HG02840 (cell line): ENCODE data around the gene GRM5.

ENCODE experiments used
- ATAC-seq: cut with Tn5 transposase; IDR thresholded peaks from one replicate; pipeline ENCODE4 v1.9.1; 2021; ENCODE audit warnings: mild to moderate bottlenecking, moderate library complexity, moderate number of reproducible peaks; ENCODE audit not compliant: unreplicated experiment, low FRiP score

Gene GRM5

DNA sequence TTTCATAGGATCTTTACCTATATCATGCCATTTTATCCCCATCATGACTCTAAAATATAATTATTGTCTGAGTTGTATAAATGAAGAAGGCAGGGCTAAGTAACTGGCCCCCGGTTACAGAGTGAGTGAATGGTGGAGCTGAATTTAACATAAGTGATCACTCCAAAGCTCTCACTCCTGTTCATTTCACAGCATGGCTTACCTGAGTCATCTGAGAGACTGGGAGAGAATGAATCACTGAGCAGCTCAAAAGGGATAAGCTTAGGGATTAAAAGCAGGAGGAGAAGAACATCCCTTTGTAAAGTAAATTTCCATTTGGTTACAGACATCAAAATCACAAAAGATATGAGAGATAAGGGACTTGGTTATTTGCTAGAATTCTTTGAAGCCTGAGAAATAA lies 434.3 kb downstream of the GRM5 start:
- no peak for ATAC-seq

DNA sequence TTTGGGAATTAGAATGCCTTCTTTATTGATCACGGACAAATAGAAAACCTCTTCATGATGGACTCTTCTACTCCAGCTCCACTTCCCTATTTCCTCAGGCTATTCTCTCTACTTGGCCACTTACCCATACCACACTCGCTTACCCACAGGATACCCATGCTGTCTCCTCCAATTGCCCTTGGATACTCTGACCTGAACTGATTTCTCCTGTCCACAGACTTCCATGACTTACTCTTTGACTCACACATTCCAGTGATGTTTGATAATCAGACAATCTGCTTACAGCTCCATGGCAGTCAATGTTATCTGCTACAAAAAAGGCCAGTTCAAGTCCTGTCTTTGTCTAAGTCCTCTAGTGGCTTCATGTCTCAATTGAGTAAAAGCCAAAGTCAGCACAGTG lies 436.3 kb downstream of the GRM5 start:
- no peak for ATAC-seq

DNA sequence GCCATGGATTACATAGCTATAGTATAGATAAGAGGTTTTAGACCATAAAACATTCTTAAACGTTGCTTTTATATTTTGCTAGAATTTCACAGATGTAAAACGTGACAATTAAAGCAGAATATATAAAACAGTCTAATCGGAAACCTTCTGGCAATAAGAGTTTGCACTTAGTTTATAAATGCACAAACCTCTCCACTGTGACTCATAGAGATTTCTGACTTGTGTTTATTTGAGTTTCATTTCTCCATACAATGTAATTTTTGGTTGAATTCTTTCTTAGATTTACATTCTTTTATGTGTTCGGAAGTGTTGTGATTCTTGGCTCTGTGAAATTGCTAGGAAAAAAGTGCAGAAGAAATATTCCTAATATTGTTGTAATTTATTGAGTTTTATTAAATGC lies 439.6 kb downstream of the GRM5 start:
- ATAC-seq = no peak

DNA sequence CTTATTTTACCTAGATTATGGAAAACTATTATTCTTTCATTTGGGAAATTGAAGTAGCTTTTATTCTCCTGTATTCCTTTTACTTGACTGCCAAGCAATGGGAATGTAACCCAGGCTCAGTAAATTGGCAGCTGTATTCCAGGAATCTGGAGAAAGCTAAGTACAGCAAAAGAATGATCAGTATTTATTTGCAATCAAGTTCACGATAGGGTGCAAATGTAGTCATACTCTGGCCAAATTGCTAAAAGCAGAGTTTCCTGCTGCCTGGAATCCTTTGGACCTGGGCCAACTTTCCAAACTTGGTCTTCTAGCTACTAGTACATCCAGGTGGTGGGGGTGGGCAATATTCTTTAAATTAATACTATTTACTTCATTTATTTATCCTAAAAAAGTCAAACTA lies 442.3 kb downstream of the GRM5 start:
- ATAC-seq = no peak

DNA sequence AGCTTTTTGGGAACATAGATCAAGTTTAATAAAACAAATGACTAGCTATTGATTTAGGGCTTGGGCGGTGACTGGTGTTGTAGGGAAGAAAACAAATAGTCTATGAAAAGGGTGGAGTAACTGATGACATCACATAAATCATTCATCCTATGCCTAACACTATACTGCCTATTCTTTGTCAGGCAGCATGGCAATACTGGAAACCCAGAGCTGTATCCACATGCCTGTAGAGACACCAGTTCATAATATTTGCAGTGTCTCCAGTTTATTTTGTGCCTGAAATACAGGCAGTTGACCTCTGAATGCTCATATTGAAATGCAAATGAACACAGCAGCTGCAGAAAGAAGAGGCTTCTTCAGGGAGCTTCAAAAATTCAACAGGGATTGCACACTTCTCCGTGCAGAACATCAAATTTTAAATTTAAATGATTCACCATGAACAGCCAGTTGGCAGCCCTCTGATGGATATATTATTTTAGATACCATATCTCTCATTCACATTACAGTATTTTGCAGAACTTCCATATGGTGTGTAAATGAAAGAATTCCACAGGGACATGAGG lies 445.1 kb downstream of the GRM5 start:
- ATAC-seq = no peak

DNA sequence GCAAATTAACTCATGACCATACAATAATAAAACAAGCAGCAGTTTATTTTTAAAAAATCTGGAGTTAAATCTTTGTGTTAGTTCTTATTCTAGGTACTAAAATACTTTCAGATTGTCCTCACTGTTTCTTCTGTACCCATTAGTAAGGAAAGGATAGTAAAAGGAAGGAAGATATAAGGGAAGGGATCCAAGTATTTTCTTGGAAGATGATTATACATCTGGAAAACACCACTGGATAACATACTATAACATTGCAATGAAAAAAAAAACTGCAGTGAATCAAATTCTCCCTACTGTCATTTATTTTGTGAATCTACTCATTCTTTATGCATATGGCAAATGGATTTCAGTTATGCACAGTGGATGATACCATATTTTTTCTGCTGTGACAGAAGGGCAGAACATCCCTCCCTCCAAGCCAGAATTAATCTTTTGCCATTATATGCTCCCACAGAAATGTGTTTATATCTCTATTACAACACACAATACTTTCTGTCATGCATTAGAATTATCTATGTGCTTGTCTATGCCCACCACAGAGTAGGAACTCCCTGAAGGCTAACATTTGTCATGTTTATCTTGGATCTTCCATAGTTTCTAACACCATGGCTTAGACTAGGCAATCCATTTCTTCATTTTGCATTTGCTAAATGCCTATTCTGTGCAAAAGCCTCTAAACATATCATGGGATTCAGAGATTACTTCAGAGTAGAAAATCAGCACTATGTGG lies 446.0 kb downstream of the GRM5 start:
- no peak for ATAC-seq

DNA sequence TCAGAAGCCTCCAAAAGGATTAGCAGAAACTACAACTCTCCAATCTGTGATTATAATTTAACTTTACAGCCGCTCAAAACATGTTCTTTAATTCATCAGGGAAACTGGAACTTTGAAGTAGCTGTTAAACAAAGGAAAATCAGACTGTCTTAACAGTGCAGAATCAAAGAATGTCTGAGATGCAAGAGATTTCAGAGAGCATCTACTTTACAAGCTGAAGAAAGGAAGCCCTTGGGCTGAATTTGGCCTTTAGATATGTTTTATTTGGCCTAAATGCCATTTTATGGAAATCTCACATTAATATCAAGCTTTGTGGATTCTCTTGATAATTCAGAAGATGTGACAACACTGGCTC lies 446.7 kb downstream of the GRM5 start:
- no peak for ATAC-seq

DNA sequence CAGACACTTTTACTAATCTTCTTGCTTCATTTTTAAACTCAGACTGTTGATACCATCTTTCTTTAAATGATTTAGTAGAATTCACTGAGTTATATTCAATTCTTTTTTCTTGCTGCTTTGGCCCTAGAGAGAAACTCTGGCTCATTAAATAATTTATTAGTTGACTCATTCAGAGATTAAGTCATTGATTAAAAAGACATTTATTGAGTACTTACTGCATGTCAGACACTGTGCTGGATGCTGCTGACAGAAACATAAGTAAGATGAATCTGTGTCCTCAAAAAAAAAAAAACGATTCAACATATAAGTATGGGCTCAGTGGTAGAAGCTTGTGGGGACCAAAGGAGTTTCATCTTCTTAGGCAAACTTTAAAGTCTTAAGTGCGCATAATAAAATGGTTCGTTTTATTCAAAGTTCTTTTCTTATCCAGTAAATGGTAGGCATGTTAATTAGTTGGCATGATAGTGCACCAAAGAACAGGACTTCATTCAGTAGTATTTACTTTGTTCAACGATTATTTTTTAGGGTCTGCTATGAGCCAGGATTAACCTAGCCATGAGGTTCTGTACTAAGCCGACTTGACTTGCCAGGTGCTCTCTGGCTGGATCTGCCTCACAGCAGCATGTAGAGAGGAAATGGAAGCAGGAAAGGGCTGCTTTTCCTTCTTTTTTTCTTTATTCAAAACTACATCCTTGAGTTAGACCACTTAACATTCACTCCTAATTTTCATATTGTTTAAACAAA lies 447.3 kb downstream of the GRM5 start:
- ATAC-seq = no peak

DNA sequence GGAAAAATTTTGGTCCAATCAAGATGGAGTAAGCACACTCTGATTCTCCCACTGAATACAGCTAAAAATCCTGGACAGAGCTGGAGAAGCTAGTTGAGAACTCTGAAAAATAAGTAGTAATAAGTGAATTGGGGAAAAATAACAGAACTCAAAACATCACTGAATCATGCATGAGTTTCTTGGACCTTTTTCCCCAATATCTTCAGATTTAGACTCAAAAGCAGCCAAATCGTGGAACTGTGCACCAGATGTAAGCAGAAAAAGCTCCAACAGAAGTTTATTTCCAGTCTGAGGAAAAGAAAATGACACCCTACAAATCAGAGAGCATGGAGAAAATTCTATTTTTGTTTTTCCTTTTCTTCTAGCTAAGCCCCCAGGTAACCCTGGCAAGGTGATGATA lies 448.6 kb downstream of the GRM5 start:
- no peak for ATAC-seq

DNA sequence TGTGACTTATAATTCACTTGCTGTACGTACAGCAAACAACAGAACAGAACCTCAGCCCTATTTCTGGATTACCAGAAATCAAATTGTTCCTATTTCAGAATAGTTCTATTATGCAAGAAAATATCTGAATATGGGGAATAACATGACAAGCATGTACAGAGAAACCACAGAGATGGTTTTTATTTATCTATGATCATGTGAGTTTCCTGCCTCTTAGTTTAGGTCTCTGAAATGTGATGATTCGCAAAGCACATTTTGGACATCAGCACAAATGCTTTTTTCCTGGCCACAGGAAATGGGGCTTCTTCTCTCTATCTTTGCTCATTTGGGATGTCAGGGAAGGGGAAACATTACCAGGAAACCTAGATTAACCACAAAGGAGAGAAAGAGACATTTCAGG lies 461.5 kb downstream of the GRM5 start:
- ATAC-seq = no peak

DNA sequence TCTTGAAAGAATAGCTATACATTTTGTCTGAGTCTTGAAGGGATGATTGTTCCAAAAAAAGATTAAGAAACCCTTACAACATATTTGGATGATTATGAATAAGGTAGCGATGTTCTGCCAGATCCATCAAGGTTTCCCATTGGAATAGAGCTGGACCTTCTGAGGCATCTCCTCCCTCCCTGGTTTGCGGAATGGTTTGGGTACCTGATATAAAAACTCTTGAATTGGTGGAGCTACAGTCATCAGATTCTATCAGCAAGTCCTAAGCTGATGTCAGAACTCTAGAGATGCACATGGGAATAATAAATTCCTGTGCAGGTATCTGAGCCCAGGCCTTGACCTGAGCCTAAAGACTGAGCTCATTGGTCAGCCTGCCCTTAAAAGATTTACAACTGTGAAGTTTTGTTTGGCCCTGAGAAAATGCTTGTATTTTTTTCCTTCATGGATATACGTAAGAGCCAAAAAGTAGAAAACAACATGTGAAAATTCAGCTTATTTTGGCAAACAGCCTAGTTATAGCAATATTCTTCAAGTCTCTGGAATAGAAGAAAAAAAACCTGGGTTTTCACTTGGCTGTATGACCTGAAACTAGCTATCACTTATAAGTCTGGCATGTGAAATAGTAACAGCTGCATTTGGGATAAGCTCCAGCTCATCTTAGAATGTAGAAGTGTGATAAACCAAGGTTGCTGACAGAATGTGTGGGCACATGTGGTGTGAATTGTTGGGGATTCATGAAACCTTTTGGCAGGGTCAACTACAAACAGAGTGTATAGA lies 462.5 kb downstream of the GRM5 start:
- ATAC-seq = no peak

DNA sequence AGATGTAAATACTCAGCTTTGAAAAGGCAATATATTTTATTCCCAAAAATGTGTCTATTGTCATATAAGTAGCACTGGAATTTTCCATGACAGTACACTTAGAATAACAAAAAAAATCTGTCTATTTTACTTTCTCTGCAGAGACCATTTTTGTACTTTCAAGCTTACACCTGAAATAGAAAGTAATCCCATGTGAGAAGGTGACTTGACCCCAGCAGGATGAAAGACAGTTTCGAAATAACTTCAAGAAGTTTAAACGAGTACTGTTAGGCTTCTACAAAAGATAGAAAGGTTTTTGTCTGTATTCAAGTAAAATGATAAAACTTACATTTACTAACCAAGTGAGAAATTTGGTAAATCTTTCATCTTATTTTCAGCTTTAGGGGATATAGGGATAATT lies 468.4 kb downstream of the GRM5 start:
- ATAC-seq = no peak

DNA sequence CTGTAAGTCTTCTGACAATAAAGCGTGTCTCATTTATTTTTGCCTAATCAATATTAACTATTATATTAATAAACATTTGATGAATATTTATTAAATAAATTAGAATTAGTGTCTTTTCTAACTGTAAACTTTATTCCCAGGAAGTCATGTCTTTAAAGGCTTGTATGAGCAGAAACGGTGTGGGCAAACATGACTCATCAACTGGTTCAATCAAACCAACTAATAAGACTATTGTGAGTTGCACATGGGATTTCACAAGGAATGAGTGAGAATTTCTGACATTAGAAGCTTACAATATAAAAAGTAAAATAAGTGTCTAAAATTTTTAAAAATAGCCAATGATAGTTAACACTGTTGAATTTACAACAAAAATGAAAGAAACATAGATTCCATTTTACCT lies 469.0 kb downstream of the GRM5 start:
- no peak for ATAC-seq

DNA sequence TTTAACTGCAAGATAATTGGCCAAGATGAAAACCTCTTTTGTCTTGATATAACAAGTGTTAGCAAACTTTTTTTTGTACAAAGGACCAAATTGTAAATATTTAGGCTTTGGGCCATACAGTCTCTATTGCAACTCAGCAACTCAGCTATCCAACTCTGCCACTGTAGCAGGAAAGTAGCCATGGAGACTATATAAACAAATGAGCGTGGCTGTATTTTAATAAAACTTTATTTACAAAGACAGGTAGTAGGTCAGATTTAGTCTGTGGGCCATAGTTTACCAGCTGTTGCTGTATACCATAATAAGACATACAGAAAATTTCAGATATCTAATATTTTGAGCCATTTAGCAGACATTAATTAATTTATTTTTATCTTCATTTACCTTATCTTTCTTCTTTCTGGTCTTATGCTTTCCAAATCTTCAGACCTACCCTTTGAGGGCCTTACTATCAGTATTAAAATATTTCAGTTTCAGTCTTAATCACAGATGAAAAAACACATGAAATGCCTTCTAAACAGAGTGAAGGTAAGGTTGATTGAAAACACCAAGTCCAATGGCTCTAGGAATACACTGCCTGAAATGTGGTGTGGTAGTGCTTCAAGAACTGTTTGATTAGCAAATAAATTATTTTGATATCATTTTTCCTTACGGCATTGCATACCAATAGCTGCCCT lies 471.4 kb downstream of the GRM5 start:
- ATAC-seq = no peak

DNA sequence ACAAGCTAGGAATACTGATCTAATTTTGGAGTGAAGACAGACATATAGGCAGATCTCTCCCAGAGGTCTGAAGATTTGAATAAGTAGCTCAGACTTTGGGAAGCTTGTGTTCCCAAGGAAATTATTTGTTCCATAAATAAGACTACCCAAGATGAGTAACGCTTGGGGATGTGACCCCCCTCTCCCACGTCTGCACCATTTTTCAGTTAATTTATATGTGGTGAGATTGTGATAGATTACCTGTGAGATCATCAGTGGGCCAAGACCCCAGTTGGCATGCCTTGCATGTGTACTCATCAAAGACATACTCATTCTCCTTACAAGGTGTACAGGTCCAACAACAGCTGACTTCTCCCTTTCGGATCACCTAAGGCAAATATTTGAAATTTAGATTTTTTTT lies 475.4 kb downstream of the GRM5 start:
- ATAC-seq = no peak

DNA sequence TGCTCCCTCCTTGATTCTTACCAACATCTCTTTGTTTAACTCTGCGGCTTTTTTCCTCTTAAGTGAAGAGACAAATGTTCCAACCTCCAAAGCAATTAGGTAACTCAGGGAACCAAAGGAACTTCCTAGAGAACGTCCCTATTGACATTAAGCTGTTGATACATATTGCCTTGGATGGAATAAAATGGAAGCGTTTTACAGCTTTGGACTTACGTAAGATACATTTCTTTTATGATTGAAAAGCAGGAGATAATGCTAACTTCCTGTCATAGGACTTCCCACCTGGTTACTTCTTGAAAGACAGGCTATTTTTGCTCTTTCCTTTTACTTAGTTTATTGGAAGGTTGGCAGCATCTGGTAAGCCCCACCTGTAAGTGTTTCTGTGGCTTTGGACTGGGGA lies 482.5 kb downstream of the GRM5 start:
- no peak for ATAC-seq

DNA sequence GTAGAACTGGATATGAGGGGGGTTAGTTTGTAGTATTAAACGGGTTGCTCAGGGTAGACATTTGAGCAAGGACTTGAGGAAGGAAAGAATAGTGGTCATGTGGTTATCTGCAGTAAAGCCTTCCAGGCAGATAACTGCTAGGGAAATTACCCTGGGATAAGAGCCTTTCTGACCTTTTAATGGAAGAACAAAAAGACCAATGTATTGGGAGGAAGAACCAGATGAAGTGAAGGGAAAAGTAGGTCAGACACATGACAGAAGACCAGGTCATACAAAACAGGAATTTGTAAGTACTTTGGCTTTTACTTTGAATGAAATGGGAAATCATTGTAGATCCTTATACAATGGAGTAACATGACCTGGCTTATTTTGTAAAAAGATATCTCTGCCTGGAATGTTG lies 486.3 kb downstream of the GRM5 start:
- no peak for ATAC-seq

DNA sequence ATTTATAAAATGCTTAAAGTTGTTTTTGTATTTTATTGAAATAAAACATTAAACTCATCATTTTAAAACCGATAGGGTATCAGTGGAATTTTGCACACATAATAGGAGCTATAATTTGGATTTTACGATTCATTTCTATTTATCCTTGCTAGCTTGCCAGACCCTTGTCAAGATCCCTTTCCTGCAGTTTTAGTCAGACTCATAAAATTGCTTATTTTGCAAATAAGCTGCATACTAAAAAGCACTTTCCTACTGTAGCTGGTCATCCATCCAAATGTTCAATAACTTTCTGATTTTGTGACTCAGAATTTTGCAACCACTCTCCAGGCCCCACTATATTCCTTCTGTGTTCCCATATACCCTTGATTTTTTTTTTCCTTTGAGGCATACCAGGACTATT lies 489.0 kb downstream of the GRM5 start:
- ATAC-seq = no peak

DNA sequence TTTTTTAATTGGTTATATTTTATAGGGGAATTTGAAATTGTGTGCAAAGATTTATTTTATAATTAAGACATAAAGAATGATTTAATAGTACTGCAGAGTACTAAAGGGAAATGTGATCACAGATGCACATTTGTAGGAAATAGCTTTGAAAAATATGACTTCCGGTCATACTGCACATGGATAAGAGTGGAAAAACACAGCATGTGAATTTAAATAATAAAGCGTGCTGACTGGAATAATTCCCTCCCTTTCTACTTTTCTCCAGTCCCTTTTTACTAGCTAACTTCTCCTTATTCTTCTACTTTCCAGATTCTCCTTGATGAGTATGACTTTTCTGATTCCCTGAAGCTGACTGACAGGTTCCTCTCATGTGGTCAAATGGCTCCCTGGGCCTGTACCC lies 489.9 kb downstream of the GRM5 start:
- no peak for ATAC-seq

DNA sequence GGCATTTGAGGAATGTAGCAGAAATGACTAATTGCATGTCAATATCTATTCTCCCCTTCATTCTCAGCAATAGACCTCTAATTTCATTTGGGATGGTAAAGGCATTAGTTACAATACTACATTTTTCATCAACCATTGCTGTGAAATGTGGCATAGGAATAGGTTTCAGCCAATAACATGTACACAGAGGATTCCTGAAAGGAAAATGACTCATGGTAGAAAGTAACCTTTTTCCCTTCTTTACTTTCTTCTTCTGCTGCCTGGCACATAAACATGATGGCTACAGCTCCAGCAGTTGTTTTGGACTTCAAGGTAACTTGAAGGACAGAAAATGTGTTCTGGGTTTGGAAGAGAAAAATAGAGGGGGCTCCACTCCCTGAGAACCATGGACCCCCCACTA lies 496.4 kb downstream of the GRM5 start:
- ATAC-seq = no peak

DNA sequence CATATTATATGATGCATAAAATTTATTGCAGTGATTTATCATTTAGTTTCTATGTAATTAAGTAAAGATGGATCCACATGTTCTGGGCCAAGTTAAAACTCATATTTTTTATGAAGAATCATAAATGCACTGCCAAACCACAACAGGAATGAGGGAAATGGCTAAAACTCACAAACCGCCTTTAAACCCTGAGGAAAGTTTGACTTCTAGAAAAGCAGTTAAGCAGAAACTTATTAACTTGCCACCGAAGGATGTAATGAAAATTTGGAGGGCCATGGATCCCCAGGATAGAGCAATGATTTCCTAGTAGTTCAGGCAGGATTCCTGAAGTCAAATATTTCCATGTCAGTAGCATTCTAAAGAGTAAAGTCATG lies 510.0 kb downstream of the GRM5 start:
- ATAC-seq = no peak
